Type B pancreatic cell (in vitro differentiated cells): Measurements from ENCODE around the gene DYRK1A. TPM values are rescaled to one million over a fixed set of nuclear protein-coding genes. Genes with fewer than 3 reads are reported as not detected.

Experiments used
- DNase-seq: peaks from one replicate; pipeline ENCODE4 v3.0.0; 2021; ENCODE audit warnings: mixed read lengths; ENCODE audit not compliant: unreplicated experiment; ENCODE audit errors: extremely low spot score
- H3K27ac Mint-ChIP-seq: 2 replicates; pipeline ENCODE4 v1.8.0; 2021; ENCODE audit warnings: mild to moderate bottlenecking, mixed read lengths
- H3K27me3 Mint-ChIP-seq: 2 replicates; pipeline ENCODE4 v1.8.0; 2021; ENCODE audit warnings: mixed read lengths
- H3K36me3 Mint-ChIP-seq: 2 replicates; pipeline ENCODE4 v1.8.0; 2021; ENCODE audit warnings: mixed read lengths
- H3K4me1 Mint-ChIP-seq: one replicate; pipeline ENCODE4 v1.8.0; 2021; ENCODE audit warnings: mixed read lengths; ENCODE audit not compliant: unreplicated experiment
- H3K4me3 Mint-ChIP-seq: 2 replicates; pipeline ENCODE4 v1.8.0; 2021; ENCODE audit warnings: mild to moderate bottlenecking, mixed read lengths
- H3K9me3 Mint-ChIP-seq: 2 replicates; pipeline ENCODE4 v1.8.0; 2021; ENCODE audit warnings: mixed read lengths
- total RNA-seq: library from RNA; stranded (reverse); gene quantifications from 2 replicates; pipeline ENCODE4 v1.2.1, GENCODE V29; 2021; ENCODE audit warnings: low replicate concordance
- TF ChIP-seq, protein P1 (sequence below): fragments of 200-600 bp; sonication (generic); conservative IDR thresholded peaks from 2 replicates; pipeline ENCODE4 v1.5.0; 2021; ENCODE audit warnings: antibody characterized with exemption, mild to moderate bottlenecking

DYRK1A gene
- total RNA-seq, 1 donor from 2014 or later: 70.6 TPM

DNA sequence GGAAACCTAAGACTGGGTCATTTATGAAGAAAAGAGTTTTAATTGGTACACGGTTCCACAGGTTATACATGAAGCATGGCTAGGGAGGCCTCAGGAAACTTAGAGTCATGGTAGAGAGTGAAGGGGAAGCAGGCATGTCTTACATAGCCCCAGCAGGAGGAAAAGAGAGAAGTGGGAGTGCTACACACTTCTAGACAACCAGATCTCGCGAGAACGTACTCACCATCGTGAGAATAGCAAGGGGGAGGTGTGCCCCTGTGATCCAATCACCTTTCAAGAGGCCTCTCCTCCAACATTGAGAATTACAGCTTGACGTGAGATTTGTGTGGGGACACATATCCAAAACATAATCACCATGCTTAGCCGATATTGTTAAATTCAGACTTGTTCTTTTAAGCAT, 62.8 kb downstream of the DYRK1A start:
- no peak overlapping the region for H3K27ac Mint-ChIP-seq
- TF ChIP-seq, protein P1, sequence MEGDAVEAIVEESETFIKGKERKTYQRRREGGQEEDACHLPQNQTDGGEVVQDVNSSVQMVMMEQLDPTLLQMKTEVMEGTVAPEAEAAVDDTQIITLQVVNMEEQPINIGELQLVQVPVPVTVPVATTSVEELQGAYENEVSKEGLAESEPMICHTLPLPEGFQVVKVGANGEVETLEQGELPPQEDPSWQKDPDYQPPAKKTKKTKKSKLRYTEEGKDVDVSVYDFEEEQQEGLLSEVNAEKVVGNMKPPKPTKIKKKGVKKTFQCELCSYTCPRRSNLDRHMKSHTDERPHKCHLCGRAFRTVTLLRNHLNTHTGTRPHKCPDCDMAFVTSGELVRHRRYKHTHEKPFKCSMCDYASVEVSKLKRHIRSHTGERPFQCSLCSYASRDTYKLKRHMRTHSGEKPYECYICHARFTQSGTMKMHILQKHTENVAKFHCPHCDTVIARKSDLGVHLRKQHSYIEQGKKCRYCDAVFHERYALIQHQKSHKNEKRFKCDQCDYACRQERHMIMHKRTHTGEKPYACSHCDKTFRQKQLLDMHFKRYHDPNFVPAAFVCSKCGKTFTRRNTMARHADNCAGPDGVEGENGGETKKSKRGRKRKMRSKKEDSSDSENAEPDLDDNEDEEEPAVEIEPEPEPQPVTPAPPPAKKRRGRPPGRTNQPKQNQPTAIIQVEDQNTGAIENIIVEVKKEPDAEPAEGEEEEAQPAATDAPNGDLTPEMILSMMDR: no peak
- no peaks in the 10 kb centered on the region for H3K27me3 Mint-ChIP-seq
- peaks cover 45% of the 10 kb centered on the region for H3K36me3 Mint-ChIP-seq
- no peak overlapping the region for H3K4me3 Mint-ChIP-seq
- H3K9me3 Mint-ChIP-seq: peaks cover 11% of the 10 kb centered on the region
- DNase-seq: no peak
- H3K4me1 Mint-ChIP-seq: peaks cover 35% of the 10 kb centered on the region

DNA sequence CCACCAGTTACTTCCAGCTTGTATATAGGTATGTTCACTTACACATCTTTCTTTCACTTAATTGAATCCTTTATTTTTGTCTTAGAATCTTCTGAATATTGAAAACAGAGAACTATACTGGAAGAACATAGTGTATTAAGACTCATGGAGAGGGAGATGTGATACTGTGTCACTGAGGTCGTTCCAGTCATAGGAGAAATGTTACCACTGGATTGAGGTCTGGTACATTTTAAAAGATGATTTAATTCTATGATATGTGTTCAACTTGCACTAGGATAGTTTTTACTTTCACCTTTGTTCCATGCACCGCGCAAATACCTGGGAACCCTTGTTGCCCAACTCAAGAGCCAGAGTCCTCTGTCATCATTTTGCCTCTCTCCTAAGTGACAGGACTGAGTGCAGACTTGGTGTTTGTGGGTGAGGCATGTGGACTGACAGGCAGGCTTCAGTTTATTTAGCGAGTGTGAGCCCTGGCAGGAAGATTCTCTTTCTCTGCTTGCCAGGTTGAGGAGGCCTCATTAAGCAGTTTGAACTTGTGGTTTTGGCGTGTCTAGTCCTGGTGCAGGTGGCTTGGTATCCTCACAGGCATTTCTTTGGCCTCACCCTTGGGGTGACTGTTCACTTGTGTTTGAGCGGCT, 63.7 kb downstream of the DYRK1A start:
- Mint-ChIP-seq H3K4me3 (no peak overlapping the region), H3K4me1 (peaks cover 35% of the 10 kb centered on the region), H3K27ac (no peak overlapping the region), H3K9me3 (peaks cover 11% of the 10 kb centered on the region), H3K36me3 (peaks cover 45% of the 10 kb centered on the region), H3K27me3 (no peaks in the 10 kb centered on the region)
- DNase-seq: no peak
- TF ChIP-seq, protein P1: no peak

DNA sequence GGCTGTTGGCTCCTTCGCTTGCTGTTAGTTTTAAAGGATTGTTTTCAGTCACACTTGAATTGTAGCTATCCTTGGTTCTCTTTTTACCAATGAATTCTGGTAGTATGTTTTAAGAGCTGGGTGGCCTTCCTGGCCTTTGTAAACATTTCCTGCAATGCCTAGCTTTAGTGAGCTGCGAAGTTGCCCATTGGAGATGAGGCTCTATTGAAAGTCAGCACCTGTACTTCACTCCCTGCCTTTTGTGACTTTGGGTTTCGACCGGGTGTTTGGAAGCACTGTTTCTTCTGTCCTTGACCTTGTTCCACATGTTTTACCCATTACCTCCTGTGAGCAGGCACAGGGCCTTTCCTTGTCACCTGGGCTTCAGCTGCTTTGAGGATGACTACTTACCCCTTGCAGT, 64.7 kb downstream of the DYRK1A start:
- peaks cover 36% of the 10 kb centered on the region for H3K36me3 Mint-ChIP-seq
- no peaks in the 10 kb centered on the region for H3K27me3 Mint-ChIP-seq
- H3K4me1 Mint-ChIP-seq: peaks cover 35% of the 10 kb centered on the region
- no peak overlapping the region for H3K27ac Mint-ChIP-seq
- H3K9me3 Mint-ChIP-seq: peaks cover 4% of the 10 kb centered on the region
- DNase-seq: no peak
- TF ChIP-seq, protein P1: no peak
- H3K4me3 Mint-ChIP-seq: no peak overlapping the region

DNA sequence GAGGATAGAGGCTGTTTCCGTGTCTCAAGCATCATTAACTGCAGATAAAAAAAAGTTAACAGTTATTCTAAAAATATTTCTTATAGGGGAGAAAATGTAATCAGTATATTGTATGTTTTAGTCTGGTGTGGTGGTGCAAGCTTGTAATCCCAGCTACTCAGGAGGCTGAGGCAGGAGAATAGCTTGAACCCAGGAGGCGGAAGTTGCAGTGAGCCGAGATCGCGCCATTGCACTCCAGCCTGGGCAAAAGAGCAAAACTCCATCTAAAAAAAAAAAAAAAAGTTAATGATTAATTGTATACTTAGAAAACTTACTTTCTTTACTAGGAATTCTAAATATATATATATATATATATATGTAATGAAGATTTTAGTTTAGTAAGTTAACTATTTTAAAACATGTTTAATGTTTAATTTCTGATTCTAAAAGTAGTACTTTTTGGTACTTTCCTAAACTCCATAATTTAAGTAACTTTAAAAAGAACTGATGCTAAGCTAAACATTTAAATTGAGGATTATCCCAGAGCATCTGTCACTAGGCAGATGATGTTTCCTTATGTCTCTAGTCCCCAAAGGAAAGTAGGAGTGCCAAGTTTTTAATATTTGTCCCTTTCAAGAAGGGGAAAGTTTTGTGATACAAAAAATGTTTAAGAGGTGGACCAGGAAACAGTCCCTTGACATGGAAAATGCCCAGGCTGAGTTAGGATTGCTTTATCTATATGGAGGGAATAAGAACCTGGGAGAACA, 66.3 kb downstream of the DYRK1A start:
- Mint-ChIP-seq H3K9me3 (peaks cover 4% of the 10 kb centered on the region), H3K27ac (no peak overlapping the region), H3K4me1 (peaks cover 38% of the 10 kb centered on the region), H3K36me3 (peaks cover 32% of the 10 kb centered on the region), H3K27me3 (no peaks in the 10 kb centered on the region), H3K4me3 (no peak overlapping the region)
- TF ChIP-seq, protein P1: no peak
- DNase-seq: no peak

DNA sequence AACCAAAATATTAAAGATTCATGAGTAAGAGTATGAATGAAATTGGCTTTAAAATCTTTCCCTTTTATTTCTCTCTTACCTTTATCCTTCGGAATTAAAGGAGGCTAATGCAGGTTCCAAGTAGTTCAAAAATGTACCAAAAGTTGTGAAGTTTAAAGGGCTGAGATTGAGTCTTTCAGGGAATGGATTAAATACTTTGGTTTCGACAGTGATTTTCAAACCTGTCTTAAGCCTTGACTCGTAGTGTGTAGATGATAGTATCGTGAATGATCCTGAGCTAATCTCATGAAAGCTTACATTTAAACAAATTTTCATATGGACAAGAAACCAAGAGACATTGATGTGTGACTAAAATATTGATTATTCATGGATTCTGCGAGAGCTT, 66.9 kb downstream of the DYRK1A start:
- Mint-ChIP-seq H3K27me3 (no peaks in the 10 kb centered on the region), H3K4me3 (no peak overlapping the region), H3K9me3 (no peaks in the 10 kb centered on the region), H3K36me3 (peaks cover 32% of the 10 kb centered on the region), H3K27ac (no peak overlapping the region), H3K4me1 (peaks cover 33% of the 10 kb centered on the region)
- TF ChIP-seq, protein P1: no peak
- DNase-seq: no peak
